IMR-90 (cell line): Measurements from ENCODE around the gene GLRX2. TPM values are rescaled to one million over a fixed set of nuclear protein-coding genes. Genes with fewer than 3 reads are reported as not detected.

ENCODE experiments used
- ATAC-seq: fragments of 200-7000 bp; cut with Tn5 transposase; 2 replicates; pipeline ENCODE4 v1.9.1; 2020; ENCODE audit warnings: low read depth, mild to moderate bottlenecking, moderate library complexity
- BruUV-seq: library from RNA; stranded (reverse); fragments of 400-500 nt; replicated peaks from 2 replicates; lab custom pipeline; 2021; lab: Mats Ljungman, UMichigan
- CTCF ChIA-PET: fragments of 300-600 bp; formaldehyde crosslinking; extraction: SDS; loops from one replicate; lab custom pipeline; 2021; ENCODE audit warnings: antibody characterized with exemption; lab: Yijun Ruan, JAX
- POLR2A ChIA-PET: fragments of 300-600 bp; sonication (Branson Sonifier 250); formaldehyde crosslinking; loops from one replicate; lab custom pipeline; 2022; ENCODE audit warnings: antibody characterized with exemption; ENCODE audit not compliant: unreplicated experiment; lab: Charles Lee
- DNase-seq: peaks from one replicate; pipeline ENCODE4 v3.0.0; 2013
- H2AFZ ChIP-seq: replicated peaks from 2 replicates; pipeline ENCODE3; 2013; ENCODE audit warnings: low read length, mild to moderate bottlenecking; ENCODE audit not compliant: poor library complexity
- H2AK5ac ChIP-seq: 2 replicates; pipeline ENCODE4 v1.6.1; 2013; ENCODE audit warnings: low read depth, low read length, inconsistent platforms
- H2AK9ac ChIP-seq: replicated peaks from 2 replicates; pipeline ENCODE3; 2013; ENCODE audit warnings: mild to moderate bottlenecking, low read depth, low read length, moderate library complexity; ENCODE audit not compliant: poor library complexity
- H2BK120ac ChIP-seq: 2 replicates; pipeline ENCODE4 v1.6.1; 2013; ENCODE audit warnings: low read depth, low read length, inconsistent platforms
- H2BK15ac ChIP-seq: 3 replicates; pipeline ENCODE4 v1.6.1; 2013; ENCODE audit warnings: low read depth, low read length, inconsistent platforms
- H2BK20ac ChIP-seq: 2 replicates; pipeline ENCODE4 v1.6.1; 2013; ENCODE audit warnings: low read depth, mild to moderate bottlenecking, inconsistent platforms, low read length, moderate library complexity
- H2BK5ac ChIP-seq: 2 replicates; pipeline ENCODE4 v1.6.1; 2013; ENCODE audit warnings: mild to moderate bottlenecking, low read depth, low read length, inconsistent platforms; ENCODE audit not compliant: poor library complexity, severe bottlenecking
- H3K14ac ChIP-seq: replicated peaks from 2 replicates; pipeline ENCODE4 v1.6.1; 2013; ENCODE audit warnings: low read depth, low read length, inconsistent platforms
- H3K18ac ChIP-seq: 2 replicates; pipeline ENCODE4 v1.6.1; 2013; ENCODE audit warnings: low read depth, low read length, control low read depth
- H3K23ac ChIP-seq: 2 replicates; pipeline ENCODE4 v1.6.1; 2013; ENCODE audit warnings: low read depth, low read length, inconsistent platforms
- H3K27ac ChIP-seq: 2 replicates; pipeline ENCODE4 v1.5.1; 2013; ENCODE audit warnings: mild to moderate bottlenecking, control low read depth, low read length; ENCODE audit not compliant: insufficient read depth
- H3K27me3 ChIP-seq: 2 replicates; pipeline ENCODE4 v1.6.1; 2013; ENCODE audit warnings: low read length; ENCODE audit not compliant: control insufficient read depth, insufficient read depth
- H3K36me3 ChIP-seq: 2 replicates; pipeline ENCODE4 v1.6.1; 2013; ENCODE audit warnings: low read length, mixed read lengths; ENCODE audit not compliant: control insufficient read depth, insufficient read depth
- H3K4ac ChIP-seq: 2 replicates; pipeline ENCODE4 v1.6.1; 2013; ENCODE audit warnings: low read depth, low read length, inconsistent platforms
- H3K4me1 ChIP-seq: 2 replicates; pipeline ENCODE4 v1.6.1; 2013; ENCODE audit warnings: low read length, mixed read lengths; ENCODE audit not compliant: control insufficient read depth, insufficient read depth
- H3K4me2 ChIP-seq: 2 replicates; pipeline ENCODE4 v1.6.1; 2013; ENCODE audit warnings: low read depth, mild to moderate bottlenecking, control low read depth, low read length, moderate library complexity
- H3K4me3 ChIP-seq: 2 replicates; pipeline ENCODE4 v1.5.1; 2013; ENCODE audit warnings: low read depth, mild to moderate bottlenecking, control low read depth, low read length, moderate library complexity; ENCODE audit not compliant: insufficient read depth
- H3K56ac ChIP-seq: 2 replicates; pipeline ENCODE4 v1.6.1; 2013; ENCODE audit warnings: low read length, inconsistent platforms; ENCODE audit not compliant: insufficient read depth; ENCODE audit errors: extremely low read depth
- H3K79me1 ChIP-seq, 2 experiments: 2 replicates each; pipeline ENCODE4 v1.6.1; 2013; ENCODE audit warnings: low read length in 2 of 2, inconsistent platforms in 1 of 2, low read depth in 1 of 2
- H3K9ac ChIP-seq: 2 replicates; pipeline ENCODE4 v1.6.1; 2013; ENCODE audit warnings: low read depth, low read length, control low read depth
- H3K9me1 ChIP-seq: 2 replicates; pipeline ENCODE4 v1.6.1; 2013; ENCODE audit warnings: low read length, inconsistent platforms; ENCODE audit not compliant: insufficient read depth
- H3K9me3 ChIP-seq: 2 replicates; pipeline ENCODE4 v1.6.1; 2013; ENCODE audit warnings: low read length; ENCODE audit not compliant: control insufficient read depth, insufficient read depth
- H4K20me1 ChIP-seq: 2 replicates; pipeline ENCODE4 v1.6.1; 2013; ENCODE audit warnings: low read length, inconsistent platforms; ENCODE audit not compliant: insufficient read depth
- H4K5ac ChIP-seq: 2 replicates; pipeline ENCODE4 v1.6.1; 2013; ENCODE audit warnings: mild to moderate bottlenecking, low read depth, low read length, control low read depth
- H4K8ac ChIP-seq, 2 experiments: 2 replicates each; pipeline ENCODE4 v1.6.1; 2013; ENCODE audit warnings: low read depth in 2 of 2, low read length in 2 of 2, control low read depth in 1 of 2, inconsistent platforms in 1 of 2
- H4K91ac ChIP-seq: 2 replicates; pipeline ENCODE4 v1.6.1; 2013; ENCODE audit warnings: low read depth, low read length, inconsistent platforms; ENCODE audit not compliant: insufficient read depth
- CEBPB ChIP-seq: IDR thresholded peaks from 2 replicates; pipeline ENCODE4 v1.6.1; 2012; ENCODE audit warnings: low read depth, low read length, improper control_type of control experiment
- CHD1 ChIP-seq: IDR thresholded peaks from 2 replicates; pipeline ENCODE4 v1.6.1; 2012; ENCODE audit warnings: low read depth, low read length, improper control_type of control experiment
- FOS ChIP-seq: fragments of 150-350 bp; IDR thresholded peaks from 2 replicates; pipeline ENCODE4 v1.6.1; 2016; ENCODE audit warnings: low read depth, low read length
- MXI1 ChIP-seq: IDR thresholded peaks from 2 replicates; pipeline ENCODE4 v1.6.1; 2012; ENCODE audit warnings: low read depth, mild to moderate bottlenecking, low read length, moderate library complexity, borderline replicate concordance
- RAD21 ChIP-seq: IDR thresholded peaks from 2 replicates; pipeline ENCODE4 v1.6.1; 2012; ENCODE audit warnings: low read length, improper control_type of control experiment
- RFX5 ChIP-seq: IDR thresholded peaks from 2 replicates; pipeline ENCODE4 v1.8.0; 2012; ENCODE audit warnings: low read depth, mild to moderate bottlenecking, low read length, moderate library complexity
- WGBS, 2 experiments: methylation state at CpG; one replicate each; pipeline versions ENCODE4 v1.1.5 to v1.1.7; 2013; ENCODE audit warnings: missing lambda C conversion rate in 2 of 2; ENCODE audit not compliant: insufficient read length in 1 of 2; ENCODE audit errors: extremely low coverage in 2 of 2; 5-methylcytosine and 5-hydroxymethylcytosine counted together
- dilution Hi-C: fragments of 300-500 bp; cut with HindIII; formaldehyde crosslinking; loops from one replicate; pipeline ENCODE4 v1.14.3; 2018; ENCODE audit warnings: low sequenced_read_pairs; ENCODE audit not compliant: unreplicated experiment
- in situ Hi-C: fragments of 300-500 bp; cut with MboI; formaldehyde crosslinking; loops from 3 replicates; pipeline ENCODE4 v1.14.3; 2019; ENCODE audit warnings: low sequenced_read_pairs, inconsistent platforms, mixed read lengths
- intact Hi-C: fragments of 100-400 bp; cut with micrococcal nuclease; formaldehyde crosslinking; loops from 2 replicates; pipeline ENCODE4 v1.10.0; 2022
- polyA plus RNA-seq, 3 experiments: library from polyadenylated mRNA; depleted of rRNA; stranded (reverse); fragments of >200 nt; gene quantifications; 2 replicates each; pipeline ENCODE4 v1.2.3, GENCODE V29; 2012; ENCODE audit warnings: low replicate concordance in 1 of 3
- total RNA-seq: library from RNA; depleted of rRNA; stranded (reverse); fragments of >200 nt; gene quantifications from 2 replicates; pipeline ENCODE4 v1.2.3, GENCODE V29; 2012
- TF ChIP-seq, protein P1 (sequence below): fragments of 150-350 bp; IDR thresholded peaks from 2 replicates; pipeline ENCODE4 v1.6.1; 2017; ENCODE audit warnings: mild to moderate bottlenecking, antibody characterized with exemption, low read length, low read depth
- TF ChIP-seq, protein P2 (sequence below): fragments of 150-350 bp; IDR thresholded peaks from 2 replicates; pipeline ENCODE4 v1.6.1; 2016; ENCODE audit warnings: low read depth, mild to moderate bottlenecking, low read length, moderate library complexity, borderline replicate concordance
- TF ChIP-seq, protein P3 (sequence below): conservative IDR thresholded peaks from 2 replicates; pipeline ENCODE4 v1.5.1; 2012; ENCODE audit warnings: mild to moderate bottlenecking, low read depth, low read length, improper control_type of control experiment

The GLRX2 gene
- total and polyA plus RNA-seq, 2 of the 4 experiments (the other 2 are of a cell fraction) = 2.0 to 15.9 TPM

DNA sequence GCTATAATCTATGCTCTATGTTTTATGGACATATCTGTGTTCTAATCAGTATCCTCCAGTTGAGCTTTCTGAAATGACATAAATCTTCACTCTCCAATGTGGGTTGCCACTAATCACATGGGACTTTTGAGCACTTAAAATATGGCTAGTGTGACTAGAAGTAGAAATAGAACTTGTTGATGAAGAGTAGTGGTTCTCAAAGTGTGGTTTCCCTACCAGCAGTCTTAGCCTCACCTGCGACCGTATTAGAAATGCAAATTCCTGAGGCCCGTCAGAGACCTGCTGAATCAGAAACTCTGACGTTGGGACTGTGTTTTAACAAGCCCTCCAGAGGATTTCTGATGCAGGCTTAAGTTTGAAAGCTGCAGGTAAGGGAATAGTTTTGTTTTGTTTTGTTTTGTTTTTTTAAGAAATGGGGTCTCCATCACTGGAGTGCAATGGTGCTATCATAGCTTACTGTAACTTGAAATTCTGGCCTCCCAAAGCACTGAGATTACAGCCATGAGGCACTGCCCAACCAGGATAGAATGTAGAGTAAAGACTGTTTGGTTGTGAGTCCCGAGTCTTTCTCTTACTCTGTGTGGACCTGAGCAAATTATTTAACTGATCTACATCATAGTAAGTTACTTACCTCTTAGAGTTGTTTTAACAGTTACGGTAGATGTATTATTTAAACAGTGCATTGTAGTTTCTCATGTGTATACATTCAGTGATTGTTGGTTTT lies 21.7 kb downstream of the GLRX2 start:
- BruUV-seq = no TSS peak

More for the DNA sequence above, 21.7 kb downstream of the GLRX2 start:
- H4K91ac ChIP-seq = no peak overlapping the region
- H4K20me1 ChIP-seq = no peaks in the 10 kb centered on the region
- 100% methylated on average over 3 of the region's 6 CpGs; no CpG with 5 or more reads in 1 of the 2 experiments for WGBS, 2 experiments
- DNase-seq (no peak), ATAC-seq (no peak)
- no peak overlapping the region for H3K4ac ChIP-seq
- POLR2A ChIA-PET = no interaction called here
- H3K4me2 ChIP-seq = no peak overlapping the region
- TF ChIP-seq CEBPB (no peak), RFX5 (no peak), CHD1 (no peak), MXI1 (no peak), FOS (no peak), RAD21 (no peak)
- TF ChIP-seq, protein P1, sequence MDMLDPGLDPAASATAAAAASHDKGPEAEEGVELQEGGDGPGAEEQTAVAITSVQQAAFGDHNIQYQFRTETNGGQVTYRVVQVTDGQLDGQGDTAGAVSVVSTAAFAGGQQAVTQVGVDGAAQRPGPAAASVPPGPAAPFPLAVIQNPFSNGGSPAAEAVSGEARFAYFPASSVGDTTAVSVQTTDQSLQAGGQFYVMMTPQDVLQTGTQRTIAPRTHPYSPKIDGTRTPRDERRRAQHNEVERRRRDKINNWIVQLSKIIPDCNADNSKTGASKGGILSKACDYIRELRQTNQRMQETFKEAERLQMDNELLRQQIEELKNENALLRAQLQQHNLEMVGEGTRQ = no peak
- TF ChIP-seq, protein P2, sequence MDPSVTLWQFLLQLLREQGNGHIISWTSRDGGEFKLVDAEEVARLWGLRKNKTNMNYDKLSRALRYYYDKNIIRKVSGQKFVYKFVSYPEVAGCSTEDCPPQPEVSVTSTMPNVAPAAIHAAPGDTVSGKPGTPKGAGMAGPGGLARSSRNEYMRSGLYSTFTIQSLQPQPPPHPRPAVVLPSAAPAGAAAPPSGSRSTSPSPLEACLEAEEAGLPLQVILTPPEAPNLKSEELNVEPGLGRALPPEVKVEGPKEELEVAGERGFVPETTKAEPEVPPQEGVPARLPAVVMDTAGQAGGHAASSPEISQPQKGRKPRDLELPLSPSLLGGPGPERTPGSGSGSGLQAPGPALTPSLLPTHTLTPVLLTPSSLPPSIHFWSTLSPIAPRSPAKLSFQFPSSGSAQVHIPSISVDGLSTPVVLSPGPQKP = no peak
- TF ChIP-seq, protein P3, sequence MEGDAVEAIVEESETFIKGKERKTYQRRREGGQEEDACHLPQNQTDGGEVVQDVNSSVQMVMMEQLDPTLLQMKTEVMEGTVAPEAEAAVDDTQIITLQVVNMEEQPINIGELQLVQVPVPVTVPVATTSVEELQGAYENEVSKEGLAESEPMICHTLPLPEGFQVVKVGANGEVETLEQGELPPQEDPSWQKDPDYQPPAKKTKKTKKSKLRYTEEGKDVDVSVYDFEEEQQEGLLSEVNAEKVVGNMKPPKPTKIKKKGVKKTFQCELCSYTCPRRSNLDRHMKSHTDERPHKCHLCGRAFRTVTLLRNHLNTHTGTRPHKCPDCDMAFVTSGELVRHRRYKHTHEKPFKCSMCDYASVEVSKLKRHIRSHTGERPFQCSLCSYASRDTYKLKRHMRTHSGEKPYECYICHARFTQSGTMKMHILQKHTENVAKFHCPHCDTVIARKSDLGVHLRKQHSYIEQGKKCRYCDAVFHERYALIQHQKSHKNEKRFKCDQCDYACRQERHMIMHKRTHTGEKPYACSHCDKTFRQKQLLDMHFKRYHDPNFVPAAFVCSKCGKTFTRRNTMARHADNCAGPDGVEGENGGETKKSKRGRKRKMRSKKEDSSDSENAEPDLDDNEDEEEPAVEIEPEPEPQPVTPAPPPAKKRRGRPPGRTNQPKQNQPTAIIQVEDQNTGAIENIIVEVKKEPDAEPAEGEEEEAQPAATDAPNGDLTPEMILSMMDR = no peak
- no peaks in the 10 kb centered on the region for H3K27me3 ChIP-seq
- H3K23ac ChIP-seq = no peak overlapping the region
- peaks cover 0 to 3% of the 10 kb centered on the region in 2 experiments; a peak in 1 of 4 replicates for H3K79me1 ChIP-seq
- H2BK15ac ChIP-seq = no peak overlapping the region
- no peaks in the 10 kb centered on the region for H3K9me1 ChIP-seq
- no peak overlapping the region for H2BK5ac ChIP-seq
- no peak overlapping the region for H3K27ac ChIP-seq
- CTCF ChIA-PET = no interaction called here
- no peak overlapping the region for H2BK120ac ChIP-seq
- no peak overlapping the region for H2AFZ ChIP-seq
- H3K14ac ChIP-seq = no peak overlapping the region
- no peak overlapping the region for H3K4me3 ChIP-seq
- H3K4me1 ChIP-seq = no peaks in the 10 kb centered on the region
- no peak overlapping the region for H2AK9ac ChIP-seq
- no peak overlapping the region for H3K9ac ChIP-seq
- no peak overlapping the region for H3K18ac ChIP-seq
- intact Hi-C loops (no loop called here), in situ Hi-C loops (no loop called here), dilution Hi-C loops (no loop called here)
- H2AK5ac ChIP-seq = no peak overlapping the region
- H3K36me3 ChIP-seq = peaks cover 25% of the 10 kb centered on the region
- H3K9me3 ChIP-seq = no peaks in the 10 kb centered on the region
- H3K56ac ChIP-seq = no peak overlapping the region
- no peak overlapping the region for H4K5ac ChIP-seq
- H4K8ac ChIP-seq = no peak overlapping the region
- H2BK20ac ChIP-seq = no peak overlapping the region
